Fibroblast of villous mesenchyme (primary cell): ENCODE results near the gene WDR41. TPM values are rescaled to one million over a fixed set of nuclear protein-coding genes. Genes with fewer than 3 reads are reported as not detected.

Experiments used
- DNase-seq: peaks from one replicate; pipeline ENCODE4 v3.0.0-alpha.2; 2010; ENCODE audit warnings: low read depth
- H3K4me3 ChIP-seq: 2 replicates; pipeline ENCODE4 v1.5.1; 2011; ENCODE audit warnings: low read depth, mild to moderate bottlenecking, low read length
- total RNA-seq: library from RNA; depleted of rRNA; stranded (reverse); fragments of >200 nt; gene quantifications from 2 replicates; pipeline ENCODE4 v1.2.3, GENCODE V29; 2012
- TF ChIP-seq, protein P1 (sequence below): IDR thresholded peaks from 2 replicates; pipeline ENCODE4 v1.5.1; 2012; ENCODE audit warnings: low read depth, mild to moderate bottlenecking, low read length; ENCODE audit not compliant: insufficient read depth

WDR41 gene
- total RNA-seq, 1 donor, result 186 TPM

GRCh38 chr5:77407152-77407551, 85.0 kb downstream of the WDR41 start:
- no peak overlapping the region for H3K4me3 ChIP-seq
- DNase-seq, result no peak
- TF ChIP-seq, protein P1, sequence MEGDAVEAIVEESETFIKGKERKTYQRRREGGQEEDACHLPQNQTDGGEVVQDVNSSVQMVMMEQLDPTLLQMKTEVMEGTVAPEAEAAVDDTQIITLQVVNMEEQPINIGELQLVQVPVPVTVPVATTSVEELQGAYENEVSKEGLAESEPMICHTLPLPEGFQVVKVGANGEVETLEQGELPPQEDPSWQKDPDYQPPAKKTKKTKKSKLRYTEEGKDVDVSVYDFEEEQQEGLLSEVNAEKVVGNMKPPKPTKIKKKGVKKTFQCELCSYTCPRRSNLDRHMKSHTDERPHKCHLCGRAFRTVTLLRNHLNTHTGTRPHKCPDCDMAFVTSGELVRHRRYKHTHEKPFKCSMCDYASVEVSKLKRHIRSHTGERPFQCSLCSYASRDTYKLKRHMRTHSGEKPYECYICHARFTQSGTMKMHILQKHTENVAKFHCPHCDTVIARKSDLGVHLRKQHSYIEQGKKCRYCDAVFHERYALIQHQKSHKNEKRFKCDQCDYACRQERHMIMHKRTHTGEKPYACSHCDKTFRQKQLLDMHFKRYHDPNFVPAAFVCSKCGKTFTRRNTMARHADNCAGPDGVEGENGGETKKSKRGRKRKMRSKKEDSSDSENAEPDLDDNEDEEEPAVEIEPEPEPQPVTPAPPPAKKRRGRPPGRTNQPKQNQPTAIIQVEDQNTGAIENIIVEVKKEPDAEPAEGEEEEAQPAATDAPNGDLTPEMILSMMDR, result no peak

GRCh38 chr5:77402796-77403195, 89.3 kb downstream of the WDR41 start:
- TF ChIP-seq, protein P1, result no peak
- no peak overlapping the region for H3K4me3 ChIP-seq

GRCh38 chr5:77400645-77401044, 91.5 kb downstream of the WDR41 start:
- DNase-seq, result peak; percentile 43
- TF ChIP-seq, protein P1, result no peak
- no peak overlapping the region for H3K4me3 ChIP-seq

More at GRCh38 chr5:77402796-77403195, 89.3 kb downstream of the WDR41 start:
- DNase-seq, result no peak

DNA sequence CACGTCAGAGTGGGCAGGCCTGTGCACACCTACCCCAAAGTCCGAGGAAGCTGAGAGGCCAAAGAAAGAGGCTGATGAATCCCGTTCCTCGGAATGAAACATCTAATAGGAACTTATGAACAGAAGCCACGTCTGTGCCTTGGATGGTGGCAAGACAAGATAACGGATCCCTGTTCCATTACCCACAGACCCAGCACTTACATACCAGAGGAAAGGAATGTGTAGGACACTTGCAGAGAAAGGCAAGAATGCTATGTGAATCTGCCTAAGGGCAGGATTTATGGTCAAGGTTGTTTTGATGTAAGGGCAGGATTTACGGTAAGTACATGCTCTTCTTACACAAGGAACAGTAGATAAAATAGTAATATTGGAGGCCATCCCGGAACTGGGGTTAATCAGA, 93.2 kb downstream of the WDR41 start:
- DNase-seq, result peak; percentile 54
- TF ChIP-seq, protein P1, result no peak
- H3K4me3 ChIP-seq, result no peak overlapping the region

DNA sequence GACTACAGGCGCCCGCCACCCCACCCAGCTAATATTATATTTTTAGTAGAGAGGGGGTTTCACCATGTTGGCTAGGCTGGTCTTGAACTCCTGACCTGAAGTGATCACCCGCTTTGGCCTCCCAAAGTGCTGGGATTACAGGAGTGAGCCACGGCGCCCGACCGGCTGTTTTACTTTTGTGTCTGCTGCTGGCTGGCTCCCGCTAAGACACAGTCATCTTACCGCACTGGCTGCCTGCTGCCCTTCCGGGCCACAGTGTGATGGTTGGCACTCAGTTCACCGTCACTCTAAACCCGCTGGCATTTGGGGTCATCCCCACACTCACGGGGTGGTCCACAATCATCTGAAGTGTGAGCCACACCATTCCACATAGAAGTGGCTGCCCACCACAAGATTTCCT, 93.7 kb downstream of the WDR41 start:
- TF ChIP-seq, protein P1, result no peak
- no peak for DNase-seq
- no peak overlapping the region for H3K4me3 ChIP-seq

GRCh38 chr5:77397686-77398292, 94.3 kb downstream of the WDR41 start:
- no peak overlapping the region for H3K4me3 ChIP-seq
- no peak for DNase-seq
- TF ChIP-seq, protein P1, result no peak

DNA sequence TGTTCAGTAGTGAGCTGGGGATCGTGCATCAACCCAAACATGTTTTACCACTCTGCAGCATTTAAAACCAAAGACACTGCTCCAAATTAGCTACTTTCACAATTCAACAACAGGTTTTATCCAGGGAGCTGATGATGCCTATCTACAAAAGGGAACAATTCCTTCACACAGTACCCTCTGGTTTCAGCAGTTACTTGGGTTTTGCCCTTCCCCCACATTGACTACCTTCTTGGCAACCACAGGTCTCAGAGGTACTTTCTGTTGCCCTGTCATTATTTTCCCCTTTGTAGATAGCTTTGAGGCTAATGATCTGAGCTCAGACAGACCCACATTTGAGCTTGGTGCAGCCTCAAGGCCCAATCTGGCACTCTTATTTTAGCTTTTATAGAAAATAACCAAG, 96.1 kb downstream of the WDR41 start:
- no peak overlapping the region for H3K4me3 ChIP-seq
- no peak for DNase-seq
- TF ChIP-seq, protein P1, result no peak
